Mesothelial cell of epicardium (in vitro differentiated cells): Measurements from ENCODE around the gene EPB41L5. TPM values are rescaled to one million over a fixed set of nuclear protein-coding genes. Genes with fewer than 3 reads are reported as not detected.
"Not testable (repeated sequence)": the region's sequence is repeated elsewhere in the genome, so short reads cannot be mapped to it uniquely, and the experiment has no call there.

Experiments
- DNase-seq, 2 experiments: peaks; one replicate each; pipeline ENCODE4 v3.0.0; 2021; ENCODE audit warnings: low spot score in 2 of 2; ENCODE audit not compliant: unreplicated experiment in 2 of 2
- H3K27ac Mint-ChIP-seq: 2 replicates; pipeline ENCODE4 v1.8.0; 2021; ENCODE audit warnings: mixed read lengths
- H3K27me3 Mint-ChIP-seq: 2 replicates; pipeline ENCODE4 v1.8.0; 2021; ENCODE audit warnings: low read depth, mixed read lengths
- H3K36me3 Mint-ChIP-seq: 2 replicates; pipeline ENCODE4 v1.8.0; 2021; ENCODE audit warnings: mixed read lengths
- H3K4me1 Mint-ChIP-seq: 2 replicates; pipeline ENCODE4 v1.8.0; 2021; ENCODE audit warnings: mixed read lengths
- H3K4me3 Mint-ChIP-seq: 2 replicates; pipeline ENCODE4 v1.8.0; 2021; ENCODE audit warnings: mild to moderate bottlenecking, moderate library complexity, mixed read lengths
- H3K9me3 Mint-ChIP-seq: 2 replicates; pipeline ENCODE4 v1.8.0; 2021; ENCODE audit warnings: mixed read lengths
- CTCF ChIP-seq: fragments of 200-600 bp; sonication (generic); IDR thresholded peaks from one replicate; pipeline ENCODE4 v1.5.0; 2021; ENCODE audit warnings: antibody characterized with exemption; ENCODE audit not compliant: unreplicated experiment
- total RNA-seq: library from RNA; stranded (reverse); gene quantifications from 3 replicates; pipeline ENCODE4 v1.2.1, GENCODE V29; 2021

EPB41L5 gene
- total RNA-seq, 1 donor from 2014 or later = 43.4 TPM

DNA sequence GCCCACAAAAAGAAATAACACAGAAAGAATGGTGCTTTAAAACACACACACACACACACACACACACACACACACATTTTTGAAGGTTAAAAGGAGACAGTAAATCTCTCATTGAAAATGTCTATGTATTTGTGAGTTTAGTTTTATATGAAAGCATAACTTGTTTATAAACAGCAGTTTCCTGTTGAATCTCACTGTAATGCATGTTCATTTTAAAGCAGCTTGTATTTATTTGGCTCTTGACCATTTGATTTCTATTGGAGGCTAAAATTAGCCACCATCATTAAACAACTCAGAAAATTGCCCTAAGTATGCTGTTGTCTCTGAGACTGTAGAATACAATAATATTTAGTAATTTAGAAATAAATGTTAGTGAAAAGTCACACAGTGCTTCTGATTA, 115.3 kb downstream of the EPB41L5 start:
- H3K36me3 Mint-ChIP-seq = peaks cover 11% of the 10 kb centered on the region
- TF ChIP-seq CTCF = no peak
- H3K4me1 Mint-ChIP-seq = peaks cover 32% of the 10 kb centered on the region
- no peaks in the 10 kb centered on the region for H3K27me3 Mint-ChIP-seq
- no peak overlapping the region for H3K27ac Mint-ChIP-seq
- H3K9me3 Mint-ChIP-seq = peaks cover under 1% of the 10 kb centered on the region
- no peak overlapping the region for H3K4me3 Mint-ChIP-seq
- DNase-seq = no peak

DNA sequence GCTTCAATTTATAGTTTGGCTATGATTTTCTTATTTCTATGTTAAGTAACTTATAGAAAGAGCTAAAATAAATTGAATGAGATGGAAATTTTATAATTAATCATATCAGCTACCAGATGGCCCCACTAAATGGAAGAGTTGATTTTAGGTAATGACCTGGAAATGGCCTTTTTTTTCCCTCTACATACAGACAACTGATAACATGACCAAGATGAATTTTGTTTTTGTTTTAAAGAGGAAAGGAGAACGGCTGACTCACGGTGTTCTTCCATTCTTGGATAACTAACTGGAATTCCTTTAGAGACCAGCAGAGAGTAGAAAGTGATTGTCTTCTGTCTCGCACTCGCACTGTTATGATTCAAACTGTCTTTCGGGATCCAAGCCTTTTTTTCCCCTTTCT, 119.3 kb downstream of the EPB41L5 start:
- peaks cover 41% of the 10 kb centered on the region for H3K36me3 Mint-ChIP-seq
- no peaks in the 10 kb centered on the region for H3K27me3 Mint-ChIP-seq
- peaks cover 36% of the 10 kb centered on the region for H3K4me1 Mint-ChIP-seq
- no peak for TF ChIP-seq CTCF
- no peak for DNase-seq
- H3K4me3 Mint-ChIP-seq = no peak overlapping the region
- peak overlapping the region; percentile 88 for H3K27ac Mint-ChIP-seq
- H3K9me3 Mint-ChIP-seq = peaks cover 29% of the 10 kb centered on the region

DNA sequence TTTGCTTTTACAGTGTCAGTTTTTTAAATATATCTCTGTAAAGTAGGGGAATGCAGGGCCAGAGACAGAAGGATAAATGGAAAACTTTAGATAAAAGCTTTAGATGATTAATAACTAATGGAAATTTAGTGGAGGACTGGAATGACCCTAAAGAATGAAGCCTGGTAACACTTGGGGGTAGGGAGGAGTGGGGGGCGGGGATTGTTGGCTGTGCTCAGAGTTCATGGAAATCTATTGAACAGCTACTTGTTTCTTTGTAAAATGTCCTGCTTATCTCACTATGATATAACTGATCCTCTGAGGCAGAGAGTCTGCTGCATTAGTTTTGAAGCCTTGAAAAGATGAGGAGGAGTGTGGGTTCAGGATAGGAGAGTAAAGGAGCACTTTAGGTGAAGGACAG, 119.8 kb downstream of the EPB41L5 start:
- Mint-ChIP-seq H3K4me1 (peaks cover 36% of the 10 kb centered on the region), H3K27ac (peak overlapping the region; percentile 88), H3K9me3 (peaks cover 34% of the 10 kb centered on the region), H3K36me3 (peaks cover 44% of the 10 kb centered on the region), H3K4me3 (peak overlapping the region; percentile 18), H3K27me3 (no peaks in the 10 kb centered on the region)
- no peak for DNase-seq
- no peak for TF ChIP-seq CTCF

GRCh38 chr2:120133572-120134244, 120.8 kb downstream of the EPB41L5 start:
- DNase-seq = no peak
- no peak for TF ChIP-seq CTCF
- peaks cover 36% of the 10 kb centered on the region for H3K4me1 Mint-ChIP-seq
- peaks cover 41% of the 10 kb centered on the region for H3K9me3 Mint-ChIP-seq
- H3K27ac Mint-ChIP-seq = peak overlapping the region; percentile 88
- no peak overlapping the region for H3K4me3 Mint-ChIP-seq
- no peaks in the 10 kb centered on the region for H3K27me3 Mint-ChIP-seq
- H3K36me3 Mint-ChIP-seq = peaks cover 44% of the 10 kb centered on the region

GRCh38 chr2:120134263-120134662, 121.4 kb downstream of the EPB41L5 start:
- no peak for TF ChIP-seq CTCF
- no peak overlapping the region for H3K4me3 Mint-ChIP-seq
- peaks cover 47% of the 10 kb centered on the region for H3K9me3 Mint-ChIP-seq
- H3K27me3 Mint-ChIP-seq = no peaks in the 10 kb centered on the region
- H3K27ac Mint-ChIP-seq = no peak overlapping the region
- DNase-seq = no peak
- peaks cover 49% of the 10 kb centered on the region for H3K36me3 Mint-ChIP-seq
- H3K4me1 Mint-ChIP-seq = peaks cover 36% of the 10 kb centered on the region

GRCh38 chr2:120135013-120135412, 122.1 kb downstream of the EPB41L5 start:
- peaks cover 33% of the 10 kb centered on the region for H3K4me1 Mint-ChIP-seq
- H3K9me3 Mint-ChIP-seq = peaks cover 49% of the 10 kb centered on the region
- not testable (repeated sequence) for H3K27ac Mint-ChIP-seq, H3K27me3 Mint-ChIP-seq, DNase-seq, H3K4me3 Mint-ChIP-seq
- peaks cover 49% of the 10 kb centered on the region for H3K36me3 Mint-ChIP-seq
